Naive thymus-derived CD4-positive, alpha-beta T cell (primary cell): ENCODE measurements around the gene VCL. TPM values are rescaled to one million over a fixed set of nuclear protein-coding genes. Genes with fewer than 3 reads are reported as not detected.
A peak's percentile ranks its signal among the peaks of the same experiment; 100 is the strongest.
"Not testable (repeated sequence)": the region's sequence is repeated elsewhere in the genome, so short reads cannot be mapped to it uniquely, and the experiment has no call there.

Experiments
- ATAC-seq: fragments of 150-1000 bp; cut with Tn5 transposase; 2 replicates; pipeline ENCODE4 v1.10.0; 2021; ENCODE audit warnings: mild to moderate bottlenecking, moderate library complexity
- CTCF ChIA-PET: fragments of 350-600 bp; sonication (Branson Sonifier 250); formaldehyde crosslinking; loops from one replicate; lab custom pipeline; 2021; ENCODE audit warnings: antibody characterized with exemption; lab: Charles Lee
- POLR2A ChIA-PET: fragments of 350-600 bp; sonication (Branson Sonifier 250); formaldehyde crosslinking; loops from one replicate; lab custom pipeline; 2021; ENCODE audit warnings: antibody characterized with exemption, inconsistent platforms; lab: Charles Lee
- DNase-seq, 9 donors: peaks; one replicate each; pipeline versions ENCODE4 v3.0.0 to v3.0.0-alpha.2; 2020 to 2022; ENCODE audit warnings: mixed read lengths in 1 of 9
- H3K27ac ChIP-seq: one replicate; pipeline ENCODE4 v1.7.0; 2013; ENCODE audit warnings: mild to moderate bottlenecking, low read depth, low read length, moderate library complexity
- H3K27me3 ChIP-seq, 2 donors: one replicate each; pipeline ENCODE4 v1.7.0; 2013; ENCODE audit warnings: low read length in 2 of 2, mild to moderate bottlenecking in 2 of 2, moderate library complexity in 2 of 2; ENCODE audit not compliant: control insufficient read depth in 2 of 2, insufficient read depth in 2 of 2
- H3K36me3 ChIP-seq, 3 experiments: 1 replicate in 2 of 3; 2 replicates in 1 of 3; pipeline ENCODE4 v1.7.0; 2013; ENCODE audit warnings: low read length in 3 of 3, mild to moderate bottlenecking in 3 of 3, moderate library complexity in 1 of 3; ENCODE audit not compliant: insufficient read depth in 3 of 3, control insufficient read depth in 2 of 3
- H3K4me1 ChIP-seq, 2 donors: one replicate each; pipeline ENCODE4 v1.7.0; 2013; ENCODE audit warnings: low read length in 2 of 2, mild to moderate bottlenecking in 2 of 2, moderate library complexity in 1 of 2; ENCODE audit not compliant: control insufficient read depth in 2 of 2, insufficient read depth in 2 of 2
- H3K4me3 ChIP-seq: 2 replicates; pipeline ENCODE4 v1.7.0; 2013; ENCODE audit warnings: mild to moderate bottlenecking, low read length
- H3K9me3 ChIP-seq, 3 experiments: 1 replicate in 2 of 3; 2 replicates in 1 of 3; pipeline ENCODE4 v1.7.0; 2013; ENCODE audit warnings: low read length in 3 of 3; ENCODE audit not compliant: control insufficient read depth in 2 of 3
- H3K27ac Mint-ChIP-seq, 9 donors: one replicate each; pipeline ENCODE4 v1.8.0; 2020 to 2022; ENCODE audit warnings: mixed read lengths in 9 of 9, mild to moderate bottlenecking in 8 of 9, moderate library complexity in 5 of 9, inconsistent platforms in 2 of 9
- H3K27me3 Mint-ChIP-seq, 5 donors: one replicate each; pipeline ENCODE4 v1.8.0; 2021 to 2022; ENCODE audit warnings: mixed read lengths in 5 of 5, mild to moderate bottlenecking in 1 of 5
- H3K36me3 Mint-ChIP-seq, 5 donors: one replicate each; pipeline ENCODE4 v1.8.0; 2020 to 2022; ENCODE audit warnings: mixed read lengths in 5 of 5, mild to moderate bottlenecking in 3 of 5, inconsistent platforms in 1 of 5
- H3K4me1 Mint-ChIP-seq, 7 donors: one replicate each; pipeline ENCODE4 v1.8.0; 2020 to 2022; ENCODE audit warnings: mixed read lengths in 7 of 7, mild to moderate bottlenecking in 3 of 7, inconsistent platforms in 1 of 7
- H3K4me3 Mint-ChIP-seq, 10 donors: one replicate each; pipeline ENCODE4 v1.8.0; 2020 to 2022; ENCODE audit warnings: mild to moderate bottlenecking in 10 of 10, mixed read lengths in 10 of 10, moderate library complexity in 6 of 10, inconsistent platforms in 2 of 10
- H3K9me3 Mint-ChIP-seq, 11 donors: one replicate each; pipeline ENCODE4 v1.8.0; 2020 to 2022; ENCODE audit warnings: mixed read lengths in 11 of 11, mild to moderate bottlenecking in 4 of 11, inconsistent platforms in 1 of 11, moderate library complexity in 1 of 11
- intact Hi-C, 2 donors: fragments of 100-400 bp; cut with micrococcal nuclease; formaldehyde crosslinking; loops; one replicate each; pipeline ENCODE4 v1.15.1; 2023
- polyA plus RNA-seq, 2 donors: library from polyadenylated mRNA; unstranded; fragments of 300-500 nt; fragmentation: Illumina TruSeq; gene quantifications; one replicate each; pipeline ENCODE4 v1.2.3, GENCODE V29; 2021
- total RNA-seq, 6 experiments: library from RNA in 5 of 6; stranded (reverse) in 5 of 6; gene quantifications; 1 replicate in 5 of 6; 2 replicates in 1 of 6; pipeline ENCODE4 v1.2.3 and lab custom pipeline; 2021 to 2026

Gene VCL
- total and polyA plus RNA-seq, 7 experiments from 2014 or later = 9.0 to 67.7 (median 16.5) TPM

GRCh38 chr10:73964743-73965142, 33.2 kb upstream of the VCL start:
- Mint-ChIP-seq H3K27me3 (peaks cover 0 to 20% (median 0%) of the 10 kb centered on the region in 5 donors), H3K4me1 (peaks cover 4 to 17% (median 9%) of the 10 kb centered on the region in 7 donors), H3K27ac (no peak overlapping the region), H3K9me3 (no peaks in the 10 kb centered on the region), H3K4me3 (no peak overlapping the region), H3K36me3 (no peaks in the 10 kb centered on the region)
- ATAC-seq (no peak), DNase-seq (no peak)
- intact Hi-C loops = no loop called here
- Histone ChIP-seq H3K4me1 (peaks cover 4 to 21% of the 10 kb centered on the region in 2 donors), H3K27ac (no peak overlapping the region), H3K4me3 (no peak overlapping the region), H3K9me3 (no peaks in the 10 kb centered on the region), H3K36me3 (no peaks in the 10 kb centered on the region), H3K27me3 (no peaks in the 10 kb centered on the region)
- CTCF ChIA-PET = interaction anchor here (0.8 to 1.0 kb wide), 2 partner anchors 25 to 187 kb away, joined by 5 read pairs; no protein-coding TSS in a partner anchor
- POLR2A ChIA-PET = interaction anchor here (1.1 kb wide), 1 partner anchor 10 kb away, joined by 3 read pairs; no protein-coding TSS in a partner anchor

- H3K4me1 ChIP-seq = peaks cover 0 to 14% of the 10 kb centered on the region in 2 donors
- peaks cover 0 to 20% (median 0%) of the 10 kb centered on the region in 5 donors for H3K27me3 Mint-ChIP-seq
- H3K36me3 ChIP-seq, POLR2A ChIA-PET, H3K27ac ChIP-seq, ATAC-seq, H3K4me3 Mint-ChIP-seq, H3K4me3 ChIP-seq, intact Hi-C loops, H3K9me3 Mint-ChIP-seq, H3K27ac Mint-ChIP-seq, H3K9me3 ChIP-seq, H3K36me3 Mint-ChIP-seq, H3K27me3 ChIP-seq, DNase-seq: not testable (repeated sequence)
- CTCF ChIA-PET = interaction anchor here (0.8 to 1.4 kb wide), 3 partner anchors 9 to 188 kb away, joined by 3 to 5 read pairs (median 5); no protein-coding TSS in a partner anchor
- H3K4me1 Mint-ChIP-seq = peaks cover 0 to 11% (median 8%) of the 10 kb centered on the region in 7 donors
These were observed 32.5 kb upstream of the VCL start for GRCh38 chr10:73965267-73965889.

- POLR2A ChIA-PET = interaction anchor here (0.6 to 1.2 kb wide), 2 partner anchors 9 to 79 kb away, joined by 3 read pairs; no protein-coding TSS in a partner anchor
- H3K27ac Mint-ChIP-seq = no peak overlapping the region
These were observed 31.8 kb upstream of the VCL start for GRCh38 chr10:73965890-73966768.

GRCh38 chr10:73967022-73967429, 30.9 kb upstream of the VCL start:
- Mint-ChIP-seq H3K27me3 (peaks cover 0 to 18% (median 0%) of the 10 kb centered on the region in 5 donors), H3K9me3 (no peaks in the 10 kb centered on the region), H3K27ac (no peak overlapping the region), H3K36me3 (no peaks in the 10 kb centered on the region), H3K4me3 (no peak overlapping the region), H3K4me1 (peaks cover 0 to 10% (median 8%) of the 10 kb centered on the region in 7 donors)
- Histone ChIP-seq H3K27me3 (no peaks in the 10 kb centered on the region), H3K9me3 (no peaks in the 10 kb centered on the region), H3K36me3 (no peaks in the 10 kb centered on the region), H3K27ac (no peak overlapping the region), H3K4me1 (peaks cover 0 to 9% of the 10 kb centered on the region in 2 donors), H3K4me3 (no peak overlapping the region)
- ChIA-PET CTCF (no interaction called here), POLR2A (interaction anchor here (0.6 to 1.5 kb wide), 3 partner anchors 8 to 78 kb away, joined by 3 to 7 read pairs (median 3); no protein-coding TSS in a partner anchor)
- no peak for DNase-seq
- intact Hi-C loops = no loop called here
- no peak for ATAC-seq

More at GRCh38 chr10:73965890-73966768, 31.8 kb upstream of the VCL start:
- CTCF ChIA-PET = interaction anchor here (1.0 to 1.4 kb wide), 2 partner anchors 10 to 189 kb away, joined by 3 to 5 read pairs; no protein-coding TSS in a partner anchor
- no peaks in the 10 kb centered on the region for H3K27me3 ChIP-seq
- H3K4me3 ChIP-seq = no peak overlapping the region
- no peaks in the 10 kb centered on the region for H3K9me3 ChIP-seq
- Mint-ChIP-seq H3K4me3 (no peak overlapping the region), H3K9me3 (no peaks in the 10 kb centered on the region), H3K4me1 (peaks cover 0 to 10% (median 8%) of the 10 kb centered on the region in 7 donors), H3K36me3 (no peaks in the 10 kb centered on the region), H3K27me3 (peaks cover 0 to 18% (median 0%) of the 10 kb centered on the region in 5 donors)
- intact Hi-C loops = no loop called here
- DNase-seq (no peak), ATAC-seq (no peak)
- H3K27ac ChIP-seq = no peak overlapping the region
- H3K36me3 ChIP-seq = no peaks in the 10 kb centered on the region
- H3K4me1 ChIP-seq = peaks cover 0 to 9% of the 10 kb centered on the region in 2 donors

- Histone ChIP-seq H3K4me1 (peaks cover 0 to 9% of the 10 kb centered on the region in 2 donors), H3K36me3 (no peaks in the 10 kb centered on the region), H3K27me3 (no peaks in the 10 kb centered on the region), H3K9me3 (no peaks in the 10 kb centered on the region), H3K4me3 (no peak overlapping the region), H3K27ac (no peak overlapping the region)
- Mint-ChIP-seq H3K9me3 (no peaks in the 10 kb centered on the region), H3K36me3 (no peaks in the 10 kb centered on the region), H3K4me1 (peaks cover 0 to 10% (median 8%) of the 10 kb centered on the region in 7 donors), H3K27me3 (peaks cover 0 to 18% (median 0%) of the 10 kb centered on the region in 5 donors), H3K27ac (peak overlapping the region in 1 of 9 donors; percentile 15), H3K4me3 (no peak overlapping the region)
- intact Hi-C loops = no loop called here
- ATAC-seq (no peak), DNase-seq (no peak)
- CTCF ChIA-PET = interaction anchor here (1.0 kb wide), 1 partner anchor 8 kb away, joined by 5 read pairs; no protein-coding TSS in a partner anchor
- POLR2A ChIA-PET = interaction anchor here (1.5 kb wide), 1 partner anchor 9 kb away, joined by 7 read pairs; no protein-coding TSS in a partner anchor
These were observed 30.4 kb upstream of the VCL start for GRCh38 chr10:73967544-73967943.

GRCh38 chr10:73968098-73968521, 29.8 kb upstream of the VCL start:
- POLR2A ChIA-PET = interaction anchor here (1.5 kb wide), 1 partner anchor 9 kb away, joined by 7 read pairs; no protein-coding TSS in a partner anchor

More at GRCh38 chr10:73968098-73968521, 29.8 kb upstream of the VCL start:
- ATAC-seq = peak; percentile 55
- peaks cover 0 to 18% (median 0%) of the 10 kb centered on the region in 5 donors for H3K27me3 Mint-ChIP-seq
- H3K9me3 Mint-ChIP-seq = no peaks in the 10 kb centered on the region
- no peaks in the 10 kb centered on the region for H3K9me3 ChIP-seq
- CTCF ChIA-PET = interaction anchor here (0.7 to 1.0 kb wide), 2 partner anchors 8 to 12 kb away, joined by 3 to 5 read pairs; no protein-coding TSS in a partner anchor
- H3K4me1 ChIP-seq = peaks cover 0 to 9% of the 10 kb centered on the region in 2 donors
- H3K27ac ChIP-seq = no peak overlapping the region
- intact Hi-C loops = no loop called here
- H3K27ac Mint-ChIP-seq = peak overlapping the region in 1 of 9 donors; percentile 15
- no peaks in the 10 kb centered on the region for H3K27me3 ChIP-seq
- no peaks in the 10 kb centered on the region for H3K36me3 Mint-ChIP-seq
- H3K4me3 Mint-ChIP-seq = peak overlapping the region in 1 of 10 donors; percentile 3
- no peak for DNase-seq
- H3K36me3 ChIP-seq = no peaks in the 10 kb centered on the region
- H3K4me3 ChIP-seq = no peak overlapping the region
- peaks cover 0 to 10% (median 8%) of the 10 kb centered on the region in 7 donors for H3K4me1 Mint-ChIP-seq
